Measurements from ENCODE around the gene AGAP9.
"Not testable (repeated sequence)": the region's sequence is repeated elsewhere in the genome, so short reads cannot be mapped to it uniquely, and the experiment has no call there.

The AGAP9 gene

GRCh38 chr10:47552719-47553118, 29.3 kb upstream of the AGAP9 start:
- not testable (repeated sequence) for H3K9me3 Mint-ChIP-seq; H3K27me3 Mint-ChIP-seq; H3K36me3 Mint-ChIP-seq (ENCODE audit: low read depth)
- Mint-ChIP-seq H3K4me3 (peak overlapping the region; percentile 95), H3K4me1 (peaks cover 10% of the 10 kb centered on the region), H3K27ac (peak overlapping the region; percentile 95)
- ATAC-seq (peak; percentile 81), DNase-seq (peak; percentile 33)

GRCh38 chr10:47547286-47547685, 23.8 kb upstream of the AGAP9 start:
- not testable (repeated sequence) for ATAC-seq; H3K4me3 Mint-ChIP-seq; H3K36me3 Mint-ChIP-seq (ENCODE audit: low read depth); H3K27me3 Mint-ChIP-seq; DNase-seq; H3K9me3 Mint-ChIP-seq; H3K27ac Mint-ChIP-seq; H3K4me1 Mint-ChIP-seq

DNA sequence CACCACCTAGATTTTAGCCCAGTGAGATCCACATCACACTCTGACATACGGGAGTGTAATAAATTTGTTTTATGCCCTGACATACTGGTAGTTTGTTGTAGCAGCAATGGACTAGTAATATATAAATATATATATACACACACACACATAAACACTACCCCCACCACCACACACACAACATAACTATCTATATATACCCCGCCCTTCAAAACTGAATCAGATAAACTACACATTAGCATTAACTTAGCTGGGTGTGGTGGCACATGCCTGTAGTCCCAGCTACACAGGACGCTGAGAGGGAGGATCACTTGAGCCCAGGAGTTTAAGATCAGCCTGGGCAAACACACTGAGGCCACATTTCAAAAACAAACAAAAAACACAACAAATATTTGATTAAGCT, 13.0 kb upstream of the AGAP9 start:
- H3K4me3 Mint-ChIP-seq; H3K27ac Mint-ChIP-seq; ATAC-seq; H3K27me3 Mint-ChIP-seq; H3K4me1 Mint-ChIP-seq; DNase-seq; H3K9me3 Mint-ChIP-seq; H3K36me3 Mint-ChIP-seq (ENCODE audit: low read depth): not testable (repeated sequence)

GRCh38 chr10:47502313-47502712, 21.1 kb downstream of the AGAP9 start:
- H3K4me3 Mint-ChIP-seq; DNase-seq; H3K9me3 Mint-ChIP-seq; H3K27ac Mint-ChIP-seq; H3K27me3 Mint-ChIP-seq; H3K36me3 Mint-ChIP-seq (ENCODE audit: low read depth); ATAC-seq; H3K4me1 Mint-ChIP-seq: not testable (repeated sequence)

GRCh38 chr10:47494226-47494625, 29.2 kb downstream of the AGAP9 start:
- H3K36me3 Mint-ChIP-seq (ENCODE audit: low read depth); H3K4me3 Mint-ChIP-seq; H3K27me3 Mint-ChIP-seq; H3K27ac Mint-ChIP-seq; H3K9me3 Mint-ChIP-seq; H3K4me1 Mint-ChIP-seq; DNase-seq; ATAC-seq: not testable (repeated sequence)

DNA sequence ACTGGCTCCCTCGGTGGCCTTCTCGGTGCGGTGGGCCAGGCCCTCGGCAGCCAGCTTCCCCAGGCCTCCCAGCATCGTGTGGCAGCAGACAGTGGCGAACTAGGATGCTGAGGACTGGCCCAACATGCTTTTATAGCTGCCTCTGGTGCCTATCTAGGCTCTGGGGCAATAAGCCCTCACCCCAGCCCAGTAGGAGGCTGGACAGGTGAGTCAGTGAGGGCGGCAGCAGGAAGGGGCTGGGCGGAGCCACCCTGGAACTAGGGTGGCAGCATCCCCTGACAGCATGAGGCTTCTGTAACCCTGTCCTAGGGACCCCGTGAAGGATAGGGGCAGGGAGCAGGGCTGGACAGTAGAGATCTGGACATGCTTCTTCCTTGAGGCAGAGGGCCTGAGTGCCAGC, 31.8 kb downstream of the AGAP9 start, which contains the start of gene FAM25G:
Gene FAM25G (minus strand): TSS at position 101 of the 400 bp plus-strand sequence. CDS start 26 bp downstream, at position 75.
- not testable (repeated sequence) for DNase-seq; H3K4me1 Mint-ChIP-seq; ATAC-seq; H3K4me3 Mint-ChIP-seq; H3K27ac Mint-ChIP-seq; H3K36me3 Mint-ChIP-seq (ENCODE audit: low read depth); H3K27me3 Mint-ChIP-seq; H3K9me3 Mint-ChIP-seq

DNA sequence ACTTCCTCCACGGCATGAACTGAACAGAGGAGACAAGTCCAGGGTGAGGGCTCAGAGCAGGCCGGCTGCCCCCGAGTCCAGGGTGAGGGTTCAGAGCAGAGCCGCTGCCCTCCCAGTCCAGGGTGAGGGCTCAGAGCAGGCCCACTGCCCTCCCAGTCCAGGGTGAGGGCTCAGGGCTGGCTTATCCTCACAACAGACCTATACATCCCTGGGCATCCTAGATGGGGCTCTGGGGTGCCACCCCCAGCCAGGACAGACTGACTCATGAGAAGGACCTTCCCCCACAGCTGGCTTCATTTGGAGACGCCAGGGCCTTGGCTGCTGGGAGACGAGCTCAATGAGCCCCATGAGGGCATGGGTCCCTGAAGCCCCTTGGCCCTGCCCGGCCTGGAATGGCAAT, 33.8 kb downstream of the AGAP9 start:
- H3K27me3 Mint-ChIP-seq; H3K4me1 Mint-ChIP-seq; H3K27ac Mint-ChIP-seq; ATAC-seq; H3K4me3 Mint-ChIP-seq; H3K36me3 Mint-ChIP-seq (ENCODE audit: low read depth); H3K9me3 Mint-ChIP-seq; DNase-seq: not testable (repeated sequence)

GRCh38 chr10:47485943-47486342, 37.5 kb downstream of the AGAP9 start:
- not testable (repeated sequence) for H3K4me3 Mint-ChIP-seq; H3K36me3 Mint-ChIP-seq (ENCODE audit: low read depth); H3K27ac Mint-ChIP-seq; H3K27me3 Mint-ChIP-seq; H3K9me3 Mint-ChIP-seq; H3K4me1 Mint-ChIP-seq; DNase-seq
- ATAC-seq, result peak; percentile 48

- not testable (repeated sequence) for H3K4me1 Mint-ChIP-seq; H3K27ac Mint-ChIP-seq; DNase-seq; H3K9me3 Mint-ChIP-seq; H3K4me3 Mint-ChIP-seq; ATAC-seq; H3K27me3 Mint-ChIP-seq; H3K36me3 Mint-ChIP-seq (ENCODE audit: low read depth)
Measured at GRCh38 chr10:47484786-47485185, 38.7 kb downstream of the AGAP9 start.

GRCh38 chr10:47483923-47484322, 39.5 kb downstream of the AGAP9 start, which contains the start of gene ANXA8:
ANXA8 (minus strand) TSS chr10:47484115; CDS start chr10:47483933, 182 bp downstream.
- not testable (repeated sequence) for ATAC-seq; H3K9me3 Mint-ChIP-seq; H3K4me1 Mint-ChIP-seq; DNase-seq; H3K4me3 Mint-ChIP-seq; H3K36me3 Mint-ChIP-seq (ENCODE audit: low read depth); H3K27me3 Mint-ChIP-seq; H3K27ac Mint-ChIP-seq

GRCh38 chr10:47482367-47482766, 41.1 kb downstream of the AGAP9 start:
- not testable (repeated sequence) for DNase-seq; H3K27me3 Mint-ChIP-seq; H3K27ac Mint-ChIP-seq; H3K9me3 Mint-ChIP-seq; H3K4me1 Mint-ChIP-seq; ATAC-seq; H3K4me3 Mint-ChIP-seq; H3K36me3 Mint-ChIP-seq (ENCODE audit: low read depth)

GRCh38 chr10:47481768-47482181, 41.7 kb downstream of the AGAP9 start:
- not testable (repeated sequence) for DNase-seq; H3K4me3 Mint-ChIP-seq; H3K36me3 Mint-ChIP-seq (ENCODE audit: low read depth); H3K4me1 Mint-ChIP-seq; ATAC-seq; H3K27me3 Mint-ChIP-seq; H3K27ac Mint-ChIP-seq; H3K9me3 Mint-ChIP-seq

DNA sequence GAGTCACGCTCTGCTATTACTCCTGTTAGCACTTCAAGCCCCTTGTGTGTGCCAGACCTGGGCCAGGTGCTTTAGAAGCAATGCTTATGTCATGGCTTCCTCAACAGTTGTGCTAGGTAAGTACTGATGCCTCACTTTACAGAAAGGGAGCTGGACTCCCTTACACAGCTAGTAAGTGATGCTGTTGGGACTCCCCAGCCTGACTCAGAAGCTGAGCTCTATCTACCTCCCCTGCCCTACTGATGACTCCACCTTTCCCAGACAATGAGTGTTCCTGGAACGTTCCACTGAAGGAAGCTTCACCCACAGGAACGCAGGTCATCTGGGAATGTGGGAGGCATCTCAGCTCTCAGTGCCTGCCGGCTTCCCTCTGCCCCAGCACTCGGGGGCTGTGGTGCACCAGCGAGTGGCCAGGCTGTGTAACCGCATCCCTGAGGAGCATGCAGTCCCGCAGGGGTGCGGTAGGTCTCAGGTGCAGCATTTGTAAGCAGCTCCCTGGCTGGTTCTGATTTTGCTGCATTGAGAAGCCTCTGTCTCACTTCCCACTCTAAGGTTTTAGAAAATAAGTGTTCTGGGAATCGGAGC, 42.2 kb downstream of the AGAP9 start:
- H3K36me3 Mint-ChIP-seq (ENCODE audit: low read depth); H3K4me1 Mint-ChIP-seq; H3K27ac Mint-ChIP-seq; H3K4me3 Mint-ChIP-seq; H3K27me3 Mint-ChIP-seq; DNase-seq; H3K9me3 Mint-ChIP-seq: not testable (repeated sequence)
- ATAC-seq, result peak; percentile 69

GRCh38 chr10:47480133-47480532, 43.3 kb downstream of the AGAP9 start:
- not testable (repeated sequence) for H3K27me3 Mint-ChIP-seq; H3K36me3 Mint-ChIP-seq (ENCODE audit: low read depth); ATAC-seq; DNase-seq; H3K4me1 Mint-ChIP-seq; H3K9me3 Mint-ChIP-seq; H3K27ac Mint-ChIP-seq; H3K4me3 Mint-ChIP-seq

DNA sequence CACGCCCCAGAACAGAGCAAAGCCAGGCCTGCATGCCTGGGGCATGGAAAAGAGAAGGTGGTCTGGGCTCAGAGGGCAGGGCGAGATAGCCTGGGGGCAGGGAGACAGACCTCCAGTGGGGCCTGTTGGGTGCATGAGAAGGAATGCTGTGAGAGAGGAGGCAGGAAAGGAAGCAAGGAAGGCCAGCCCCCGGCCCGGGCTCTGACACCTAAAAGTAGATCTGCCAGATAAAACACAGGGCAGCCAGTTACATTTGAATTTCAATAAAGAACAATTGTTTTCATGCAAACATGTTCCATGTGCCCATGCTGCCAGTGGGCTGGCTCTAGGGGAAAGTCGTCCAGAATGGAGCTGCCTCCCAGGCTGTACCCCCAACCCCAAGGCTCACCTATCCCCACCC, 45.3 kb downstream of the AGAP9 start:
- not testable (repeated sequence) for H3K4me3 Mint-ChIP-seq

DNA sequence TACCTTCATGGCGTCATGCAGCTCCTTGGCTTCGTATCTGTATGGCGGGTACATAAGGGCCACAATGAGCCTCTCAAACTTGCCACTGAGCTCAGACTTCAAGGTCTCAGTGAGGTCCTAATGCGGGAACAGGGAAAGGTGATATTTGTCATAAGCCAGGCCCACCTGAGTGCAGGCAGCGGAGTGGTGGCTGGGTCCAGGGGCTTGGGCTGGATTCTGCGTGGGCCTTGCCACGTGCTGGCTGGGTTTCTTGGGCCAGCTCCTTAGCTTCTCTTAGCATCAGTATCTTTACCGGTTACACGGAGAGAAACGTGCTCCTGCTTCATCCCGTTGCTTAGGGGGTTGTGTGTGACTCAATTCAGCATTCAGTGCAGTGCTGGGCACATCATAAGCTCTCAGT, 46.4 kb downstream of the AGAP9 start:
- not testable (repeated sequence) for H3K4me1 Mint-ChIP-seq; H3K36me3 Mint-ChIP-seq (ENCODE audit: low read depth); DNase-seq; H3K27me3 Mint-ChIP-seq; ATAC-seq; H3K4me3 Mint-ChIP-seq; H3K27ac Mint-ChIP-seq; H3K9me3 Mint-ChIP-seq

More for the DNA sequence above, 45.3 kb downstream of the AGAP9 start:
- not testable (repeated sequence) for ATAC-seq; H3K4me1 Mint-ChIP-seq; H3K27ac Mint-ChIP-seq; H3K36me3 Mint-ChIP-seq (ENCODE audit: low read depth); H3K9me3 Mint-ChIP-seq; H3K27me3 Mint-ChIP-seq; DNase-seq

Measured in activated naive CD8-positive, alpha-beta T cell treated with anti-CD3 and anti-CD28 coated beads, Interleukin-2, amount 50 U/mL, for 24 hours (primary cell).